HepG2 (cell line): Measurements from ENCODE around the gene PRSS53. TPM values are rescaled to one million over a fixed set of nuclear protein-coding genes. Genes with fewer than 3 reads are reported as not detected.

Source experiments
- CAMTA2 ChIP-seq: sonication (generic); formaldehyde crosslinking; IDR thresholded peaks from 2 replicates; pipeline ENCODE4 v1.4.0; 2020; ENCODE audit warnings: mild to moderate bottlenecking, missing genetic modification reagents, borderline replicate concordance
- CC2D1A ChIP-seq: sonication (generic); formaldehyde crosslinking; IDR thresholded peaks from 2 replicates; pipeline ENCODE4 v1.8.1; 2023; ENCODE audit warnings: mild to moderate bottlenecking, missing genetic modification reagents
- CEBPG ChIP-seq: IDR thresholded peaks from 2 replicates; pipeline ENCODE4 v1.6.1; 2016
- EED ChIP-seq: sonication (generic); formaldehyde crosslinking; IDR thresholded peaks from 2 replicates; pipeline ENCODE4 v1.5.0; 2020; ENCODE audit warnings: mild to moderate bottlenecking, missing genetic modification reagents
- FOXK2 ChIP-seq: fragments of 450-650 bp; IDR thresholded peaks from 2 replicates; pipeline ENCODE4 v1.6.1; 2016
- HMG20A ChIP-seq: IDR thresholded peaks from 2 replicates; pipeline ENCODE4 v1.6.1; 2016; ENCODE audit warnings: borderline replicate concordance
- IKZF1 ChIP-seq: fragments of 450-650 bp; IDR thresholded peaks from 2 replicates; pipeline ENCODE4 v1.7.1; 2016
- JUN ChIP-seq: sonication (generic); formaldehyde crosslinking; IDR thresholded peaks from 2 replicates; pipeline ENCODE4 v1.4.0; 2020; ENCODE audit warnings: mild to moderate bottlenecking, missing genetic modification reagents
- NR2F2 ChIP-seq: IDR thresholded peaks from 2 replicates; pipeline ENCODE4 v1.6.1; 2012; ENCODE audit warnings: low read depth, inconsistent platforms, borderline replicate concordance
- RBM39 ChIP-seq: fragments of 200-400 bp; formaldehyde crosslinking; IDR thresholded peaks from one replicate; pipeline ENCODE4 v1.6.1; 2018; ENCODE audit warnings: antibody characterized with exemption, mild to moderate bottlenecking, low read depth, low read length; ENCODE audit not compliant: poor library complexity, severe bottlenecking
- RFX5 ChIP-seq: IDR thresholded peaks from 2 replicates; pipeline ENCODE4 v1.6.1; 2011; ENCODE audit warnings: low read depth, low read length, improper control_type of control experiment
- TBX3 ChIP-seq: fragments of 450-650 bp; IDR thresholded peaks from 2 replicates; pipeline ENCODE4 v1.6.1; 2017; ENCODE audit warnings: antibody characterized with exemption, mild to moderate bottlenecking, inconsistent platforms, borderline replicate concordance
- TGIF2 ChIP-seq: IDR thresholded peaks from 2 replicates; pipeline ENCODE4 v1.6.1; 2016; ENCODE audit warnings: control low read depth, missing compliant biosample characterization
- ZBTB20 ChIP-seq: sonication (generic); formaldehyde crosslinking; IDR thresholded peaks from 2 replicates; pipeline ENCODE4 v1.8.1; 2023; ENCODE audit warnings: missing genetic modification reagents, low read depth, mild to moderate bottlenecking, borderline replicate concordance
- ZBTB49 ChIP-seq: sonication (generic); formaldehyde crosslinking; IDR thresholded peaks from 2 replicates; pipeline ENCODE4 v1.4.0; 2020; ENCODE audit warnings: missing genetic modification reagents, borderline replicate concordance
- ZEB1 ChIP-seq: IDR thresholded peaks from 2 replicates; pipeline ENCODE4 v1.6.1; 2012; ENCODE audit warnings: mild to moderate bottlenecking, low read depth, inconsistent platforms; ENCODE audit not compliant: insufficient replicate concordance
- ZNF121 ChIP-seq: sonication (generic); formaldehyde crosslinking; IDR thresholded peaks from 2 replicates; pipeline ENCODE4 v1.5.0; 2020; ENCODE audit warnings: mild to moderate bottlenecking, missing genetic modification reagents
- ZNF18 ChIP-seq: sonication (generic); formaldehyde crosslinking; IDR thresholded peaks from 2 replicates; pipeline ENCODE4 v1.8.0; 2022; ENCODE audit warnings: mild to moderate bottlenecking, missing genetic modification reagents; ENCODE audit not compliant: insufficient replicate concordance
- ZNF224 ChIP-seq: sonication (generic); formaldehyde crosslinking; IDR thresholded peaks from 2 replicates; pipeline ENCODE4 v1.5.0; 2020; ENCODE audit warnings: mild to moderate bottlenecking, missing genetic modification reagents
- ZNF281 ChIP-seq: sonication (generic); formaldehyde crosslinking; IDR thresholded peaks from 2 replicates; pipeline ENCODE4 v1.4.0; 2020; ENCODE audit warnings: missing genetic modification reagents, borderline replicate concordance
- ZNF331 ChIP-seq: sonication (generic); formaldehyde crosslinking; IDR thresholded peaks from 2 replicates; pipeline ENCODE4 v1.4.0; 2020; ENCODE audit warnings: missing genetic modification reagents
- ZNF335 ChIP-seq: sonication (generic); formaldehyde crosslinking; IDR thresholded peaks from 2 replicates; pipeline ENCODE4 v1.4.0; 2020; ENCODE audit warnings: missing genetic modification reagents
- ZNF343 ChIP-seq: sonication (generic); formaldehyde crosslinking; IDR thresholded peaks from 2 replicates; pipeline ENCODE4 v1.4.0; 2020; ENCODE audit warnings: mild to moderate bottlenecking, missing genetic modification reagents
- ZNF780A ChIP-seq: sonication (generic); formaldehyde crosslinking; IDR thresholded peaks from 2 replicates; pipeline ENCODE4 v1.8.0; 2022; ENCODE audit warnings: mild to moderate bottlenecking, missing genetic modification reagents, moderate library complexity
- ZNF839 ChIP-seq: sonication (generic); formaldehyde crosslinking; IDR thresholded peaks from 2 replicates; pipeline ENCODE4 v1.4.0; 2020; ENCODE audit warnings: missing genetic modification reagents, mild to moderate bottlenecking, borderline replicate concordance
- polyA plus RNA-seq, 8 experiments: library from polyadenylated mRNA; depleted of rRNA in 3 of 8; stranded (reverse) in 7 of 8; unstranded in 1 of 8; fragments of >200 nt; fragmentation: Illumina TruSeq in 4 of 8; extraction: Trizol in 4 of 8; gene quantifications; 2 replicates each; pipeline versions ENCODE4 v1.2.1 to v1.2.3, GENCODE V29; 2011 to 2016; ENCODE audit warnings: low read depth in 4 of 8, missing spikeins in 1 of 8, mixed read lengths in 1 of 8; ENCODE audit not compliant: insufficient read depth in 1 of 8
- total RNA-seq, 5 experiments: library from RNA; depleted of rRNA; stranded (reverse); fragments of >200 nt; fragmentation: Illumina TruSeq; extraction: Trizol; gene quantifications; 2 replicates each; pipeline ENCODE4 v1.2.3, GENCODE V29; 2016; ENCODE audit warnings: low read depth in 1 of 5

The PRSS53 gene
- total and polyA plus RNA-seq, 2 of the 13 experiments (the other 11 are each of a cell fraction or from before 2014, with no cell fraction given), result 2.2 to 7.4 TPM

GRCh38 chr16:31072540-31073141 is 16.1 kb downstream of the PRSS53 start (continued):
- no peak for TF ChIP-seq ZEB1
- TF ChIP-seq EED (CRISPR knock-in tag), result no peak
- TF ChIP-seq ZNF780A (CRISPR knock-in tag), result no peak
- TF ChIP-seq ZNF18 (CRISPR knock-in tag), result no peak
- no peak for TF ChIP-seq CC2D1A (CRISPR knock-in tag)
- no peak for TF ChIP-seq CAMTA2 (CRISPR knock-in tag)
- TF ChIP-seq ZNF224, result no peak
- TF ChIP-seq ZNF343 (CRISPR knock-in tag), result no peak
- TF ChIP-seq ZNF121 (CRISPR knock-in tag), result no peak
- no peak for TF ChIP-seq ZBTB49 (CRISPR knock-in tag)
- no peak for TF ChIP-seq ZNF335 (CRISPR knock-in tag)
- TF ChIP-seq RBM39, result no peak
- TF ChIP-seq TBX3, result no peak
- no peak for TF ChIP-seq FOXK2
- no peak for TF ChIP-seq RFX5
- no peak for TF ChIP-seq TGIF2 (CRISPR knock-in tag)
- no peak for TF ChIP-seq HMG20A (CRISPR knock-in tag)
- TF ChIP-seq NR2F2, result no peak
- TF ChIP-seq IKZF1, result no peak
- TF ChIP-seq JUN (CRISPR knock-in tag), result no peak
- TF ChIP-seq ZBTB20 (CRISPR knock-in tag), result no peak
- no peak; the same call in 1 of the 2 replicates for TF ChIP-seq ZNF839
- TF ChIP-seq CEBPG (CRISPR knock-in tag), result no peak
- TF ChIP-seq ZNF281 (CRISPR knock-in tag), result no peak
- no peak for TF ChIP-seq ZNF331
